H1 (cell line): ENCODE results near the gene MBD1. TPM values are rescaled to one million over a fixed set of nuclear protein-coding genes. Genes with fewer than 3 reads are reported as not detected.
A peak's percentile ranks its signal among the peaks of the same experiment; 100 is the strongest.

Experiments used
- CTCF ChIA-PET: fragments of 300-600 bp; sonication (Branson Sonifier 250); formaldehyde crosslinking; loops from one replicate; lab custom pipeline; 2021; ENCODE audit not compliant: partially characterized antibody; lab: Charles Lee
- POLR2A ChIA-PET: fragments of 300-600 bp; sonication (Branson Sonifier 250); formaldehyde crosslinking; loops from one replicate; lab custom pipeline; 2021; ENCODE audit warnings: inconsistent platforms; ENCODE audit not compliant: partially characterized antibody; lab: Charles Lee
- DNase-seq, 2 experiments: peaks; one replicate each; pipeline versions ENCODE4 v3.0.0 to v3.0.0-alpha.2; 2010 to 2022; ENCODE audit warnings: low spot score in 2 of 2, low read depth in 1 of 2, mixed read lengths in 1 of 2
- FAIRE-seq: peaks from 2 replicates; lab custom pipeline; 2011; peaks lifted over from hg19 to GRCh38; lab: Jason Lieb, UNC
- H2AFZ ChIP-seq: 2 replicates; pipeline ENCODE4 v1.8.1; 2012; ENCODE audit warnings: low read length, inconsistent platforms
- H2AK5ac ChIP-seq: 2 replicates; pipeline ENCODE4 v1.6.1; 2013; ENCODE audit warnings: low read depth, low read length
- H2BK120ac ChIP-seq: replicated peaks from 2 replicates; pipeline ENCODE3; 2013; ENCODE audit warnings: low read depth, low read length, inconsistent platforms
- H2BK12ac ChIP-seq: 2 replicates; pipeline ENCODE4 v1.6.1; 2013; ENCODE audit warnings: low read depth, low read length
- H2BK15ac ChIP-seq: 2 replicates; pipeline ENCODE4 v1.6.1; 2013; ENCODE audit warnings: low read length
- H2BK20ac ChIP-seq: 2 replicates; pipeline ENCODE4 v1.6.1; 2013; ENCODE audit warnings: low read length
- H2BK5ac ChIP-seq: 2 replicates; pipeline ENCODE4 v1.6.1; 2013; ENCODE audit warnings: low read depth, low read length
- H3K14ac ChIP-seq: 2 replicates; pipeline ENCODE4 v1.6.1; 2013; ENCODE audit warnings: inconsistent platforms; ENCODE audit not compliant: insufficient read length
- H3K18ac ChIP-seq: 2 replicates; pipeline ENCODE4 v1.6.1; 2013; ENCODE audit warnings: low read length; ENCODE audit errors: extremely low read depth
- H3K23ac ChIP-seq: 2 replicates; pipeline ENCODE4 v1.6.1; 2013; ENCODE audit warnings: inconsistent platforms; ENCODE audit not compliant: insufficient read length
- H3K23me2 ChIP-seq: 2 replicates; pipeline ENCODE4 v1.6.1; 2013; ENCODE audit warnings: low read depth, low read length
- H3K27ac ChIP-seq: 2 replicates; pipeline ENCODE4 v1.6.1; 2011; ENCODE audit warnings: low read depth, low read length, inconsistent platforms
- H3K27me3 ChIP-seq, 4 experiments: replicated peaks in 1 of 4; 1 replicate in 1 of 4; 2 replicates in 3 of 4; pipeline versions ENCODE4 v1.6.1 to v1.8.1; 2011 to 2013; ENCODE audit warnings: low read length in 3 of 4, mild to moderate bottlenecking in 3 of 4, inconsistent platforms in 2 of 4, mixed read lengths in 2 of 4, moderate library complexity in 1 of 4; ENCODE audit not compliant: control insufficient read depth in 3 of 4, insufficient read depth in 3 of 4; ENCODE audit errors: extremely low read depth in 1 of 4
- H3K36me3 ChIP-seq, 4 experiments: 2 replicates each; pipeline versions ENCODE4 v1.6.1 to v1.8.1; 2011 to 2013; ENCODE audit warnings: mild to moderate bottlenecking in 4 of 4, low read length in 3 of 4, moderate library complexity in 2 of 4, control low read depth in 1 of 4, inconsistent platforms in 1 of 4; ENCODE audit not compliant: insufficient read depth in 4 of 4, control insufficient read depth in 2 of 4
- H3K4ac ChIP-seq: replicated peaks from 2 replicates; pipeline ENCODE3; 2013; ENCODE audit warnings: low read length, low read depth, mixed read lengths, inconsistent platforms; ENCODE audit not compliant: insufficient read length
- H3K4me1 ChIP-seq, 4 experiments: replicated peaks in 1 of 4; 1 replicate in 1 of 4; 2 replicates in 3 of 4; pipeline versions ENCODE4 v1.6.1 to v1.8.1; 2011 to 2013; ENCODE audit warnings: low read length in 3 of 4, inconsistent platforms in 2 of 4, mixed read lengths in 1 of 4; ENCODE audit not compliant: insufficient read depth in 4 of 4, control insufficient read depth in 3 of 4
- H3K4me2 ChIP-seq, 2 experiments: 2 replicates each; pipeline versions ENCODE4 v1.6.1 to v1.8.1; 2011 to 2013; ENCODE audit warnings: low read depth in 2 of 2, low read length in 2 of 2, control low read depth in 1 of 2, inconsistent platforms in 1 of 2, mild to moderate bottlenecking in 1 of 2; ENCODE audit not compliant: insufficient read depth in 1 of 2
- H3K4me3 ChIP-seq, 4 experiments: fragments of 200-600, 300-600 bp in 1 of 4; sonication (generic), shearing (Covaris generic), sonication (Bioruptor Twin) in 1 of 4; 2 replicates each; pipeline versions ENCODE4 v1.5.1 to v1.8.1; 2011 to 2016; ENCODE audit warnings: low read length in 4 of 4, low read depth in 3 of 4, control low read depth in 2 of 4, inconsistent platforms in 2 of 4, mild to moderate bottlenecking in 2 of 4, mixed read lengths in 1 of 4, moderate library complexity in 1 of 4; ENCODE audit not compliant: insufficient read depth in 2 of 4; ENCODE audit errors: extremely low read depth in 1 of 4
- H3K56ac ChIP-seq: replicated peaks from 2 replicates; pipeline ENCODE3; 2013; ENCODE audit warnings: low read depth, mild to moderate bottlenecking, mixed read lengths, low read length, inconsistent platforms; ENCODE audit not compliant: insufficient read length
- H3K79me1 ChIP-seq: 2 replicates; pipeline ENCODE4 v1.6.1; 2013; ENCODE audit warnings: low read depth, low read length, control low read depth
- H3K79me2 ChIP-seq, 2 experiments: 2 replicates each; pipeline versions ENCODE4 v1.6.1 to v1.8.1; 2012 to 2013; ENCODE audit warnings: low read length in 2 of 2, mild to moderate bottlenecking in 2 of 2, inconsistent platforms in 1 of 2; ENCODE audit not compliant: insufficient read depth in 2 of 2, control insufficient read depth in 1 of 2
- H3K9ac ChIP-seq, 4 experiments: replicated peaks in 1 of 4; 1 replicate in 1 of 4; 2 replicates in 3 of 4; pipeline versions ENCODE4 v1.6.1 to v1.8.1; 2011 to 2013; ENCODE audit warnings: low read depth in 3 of 4, low read length in 3 of 4, control low read depth in 2 of 4, mild to moderate bottlenecking in 2 of 4, moderate library complexity in 2 of 4, inconsistent platforms in 1 of 4; ENCODE audit errors: extremely low read depth in 1 of 4
- H3K9me3 ChIP-seq, 2 experiments: 2 replicates each; pipeline versions ENCODE4 v1.6.1 to v1.8.1; 2012 to 2013; ENCODE audit warnings: mild to moderate bottlenecking in 2 of 2, moderate library complexity in 2 of 2, control low read depth in 1 of 2, inconsistent platforms in 1 of 2, low read depth in 1 of 2, low read length in 1 of 2, mixed read lengths in 1 of 2; ENCODE audit not compliant: insufficient read depth in 2 of 2
- H4K20me1 ChIP-seq, 2 experiments: replicated peaks in 1 of 2; 2 replicates each; pipeline versions ENCODE3 to v1.8.1; 2011 to 2013; ENCODE audit warnings: inconsistent platforms in 2 of 2, low read length in 2 of 2, mild to moderate bottlenecking in 1 of 2; ENCODE audit not compliant: insufficient read depth in 2 of 2, control insufficient read depth in 1 of 2
- H4K5ac ChIP-seq: 2 replicates; pipeline ENCODE4 v1.6.1; 2013; ENCODE audit warnings: low read length, low read depth, mixed read lengths, inconsistent platforms; ENCODE audit not compliant: insufficient read length
- H4K8ac ChIP-seq: 2 replicates; pipeline ENCODE4 v1.8.0; 2013; ENCODE audit warnings: mild to moderate bottlenecking, moderate library complexity, low read length, inconsistent platforms; ENCODE audit not compliant: insufficient read depth; ENCODE audit errors: extremely low read depth
- H4K91ac ChIP-seq: replicated peaks from 2 replicates; pipeline ENCODE3; 2013; ENCODE audit warnings: low read length, mixed read lengths, inconsistent platforms; ENCODE audit not compliant: insufficient read length
- BCL11A ChIP-seq, 2 experiments: IDR thresholded peaks; one replicate each; pipeline ENCODE4 v1.6.1; 2011; ENCODE audit warnings: low read depth in 2 of 2, low read length in 2 of 2, mild to moderate bottlenecking in 2 of 2
- CBX8 ChIP-seq: fragments of 300-800, 300-1000 bp; sonication (generic); IDR thresholded peaks from 2 replicates; pipeline ENCODE4 v1.7.1; 2016; ENCODE audit warnings: low read depth, low read length, borderline replicate concordance
- JUND ChIP-seq: IDR thresholded peaks from 2 replicates; pipeline ENCODE4 v1.6.1; 2011; ENCODE audit warnings: mild to moderate bottlenecking, improper control_type of control experiment, low read length
- RAD21 ChIP-seq, 2 experiments: IDR thresholded peaks in 1 of 2; conservative IDR thresholded peaks in 1 of 2; 2 replicates each; pipeline ENCODE4 v1.6.1; 2011; ENCODE audit warnings: low read depth in 2 of 2, low read length in 2 of 2, improper control_type of control experiment in 1 of 2, inconsistent platforms in 1 of 2, mild to moderate bottlenecking in 1 of 2, moderate library complexity in 1 of 2
- RFX5 ChIP-seq: IDR thresholded peaks from 2 replicates; pipeline ENCODE4 v1.6.1; 2011; ENCODE audit warnings: low read depth, low read length, improper control_type of control experiment, borderline replicate concordance
- SP4 ChIP-seq: IDR thresholded peaks from 2 replicates; pipeline ENCODE4 v1.6.1; 2012; ENCODE audit warnings: low read length, inconsistent platforms
- YY1 ChIP-seq: IDR thresholded peaks from 2 replicates; pipeline ENCODE4 v1.6.1; 2011; ENCODE audit warnings: low read depth, mild to moderate bottlenecking, low read length
- WGBS, 2 experiments: shearing (Covaris generic) in 1 of 2; methylation state at CpG; one replicate each; pipeline versions ENCODE4 v1.1.6 to v1.1.7; 2013 to 2015; ENCODE audit warnings: low lambda C conversion rate in 2 of 2, mixed read lengths in 2 of 2, inconsistent platforms in 1 of 2, low coverage in 1 of 2, missing lambda C conversion rate in 1 of 2; ENCODE audit not compliant: insufficient replicate concordance in 2 of 2, insufficient coverage in 1 of 2, insufficient read length in 1 of 2; ENCODE audit errors: extremely low coverage in 1 of 2, missing lambda C conversion rate in 1 of 2; 5-methylcytosine and 5-hydroxymethylcytosine counted together
- polyA plus RNA-seq, 7 experiments: library from polyadenylated mRNA; depleted of rRNA in 3 of 7; stranded (reverse) in 5 of 7; unstranded in 2 of 7; fragments of >200 nt in 5 of 7; fragments of 200-250 nt in 2 of 7; gene quantifications; 1 replicate in 5 of 7; 2 replicates in 1 of 7; 4 replicates in 1 of 7; pipeline versions ENCODE4 v1.2.1 to v1.2.3, GENCODE V29; 2011 to 2013; ENCODE audit warnings: missing spikeins in 2 of 7, mixed read lengths in 2 of 7
- total RNA-seq: library from RNA; stranded (reverse); fragmentation: NEBNext Ultra II Directional; extraction: Animal tissue kit (Norgen Biotek cat#: 25700); gene quantifications from 2 replicates; pipeline ENCODE4 v1.2.1, GENCODE V29; 2021

Gene MBD1
- total and polyA plus RNA-seq, 2 of the 8 experiments (the other 6 are each of a cell fraction or from before 2014, with no cell fraction given): 32.2 to 41.6 TPM

- peak overlapping the region; percentile 17 for H3K56ac ChIP-seq
- peak overlapping the region; percentile 93 to 97 (median 94) for H3K4me3 ChIP-seq
- H3K9ac ChIP-seq: peak overlapping the region; percentile 9 to 89 (median 64)
- POLR2A ChIA-PET: interaction anchor here (0.7 to 1.2 kb wide), 5 partner anchors 11 to 21 kb away, joined by 3 to 6 read pairs (median 4); no protein-coding TSS in a partner anchor
- peaks cover 6% of the 10 kb centered on the region; the same call in 1 of the 2 replicates for H3K79me1 ChIP-seq
- peaks cover 12% of the 10 kb centered on the region for H3K23me2 ChIP-seq
- H2BK15ac ChIP-seq: 0 out of 2 replicates have a peak overlapping the region, but pooled peaks have one; percentile 72
- peaks cover 2 to 9% of the 10 kb centered on the region in 2 experiments for H4K20me1 ChIP-seq
- H3K23ac ChIP-seq: no peak overlapping the region
- H3K4ac ChIP-seq: peak overlapping the region; percentile 24
- H4K5ac ChIP-seq: peak overlapping the region; percentile 91
- peak overlapping the region; percentile 74 for H3K27ac ChIP-seq
- CTCF ChIA-PET: interaction anchor here (0.8 to 3.2 kb wide), 7 partner anchors 12 to 149 kb away, joined by 3 to 16 read pairs (median 4); no protein-coding TSS in a partner anchor
- DNase-seq (no peak), FAIRE-seq (no peak)
- H2BK20ac ChIP-seq: no peak overlapping the region
- H3K4me1 ChIP-seq: peaks cover 0 to 8% (median 3%) of the 10 kb centered on the region in 4 experiments; a peak in 4 of 7 replicates
- H2BK120ac ChIP-seq: no peak overlapping the region
- H3K4me2 ChIP-seq: peak overlapping the region; percentile 91 to 97
- peak overlapping the region; percentile 94 for H4K91ac ChIP-seq
- H3K9me3 ChIP-seq: no peaks in the 10 kb centered on the region
- H3K36me3 ChIP-seq: peaks cover 12 to 38% (median 34%) of the 10 kb centered on the region in 4 experiments
- 8% methylated on average over 16 of the region's 16 CpGs; no CpG with 5 or more reads in 1 of the 2 experiments for WGBS, 2 experiments
- no peaks in the 10 kb centered on the region for H3K27me3 ChIP-seq
- peak overlapping the region; percentile 97 for H3K18ac ChIP-seq
- 0 out of 2 replicates have a peak overlapping the region, but pooled peaks have one; percentile 4 for H2AK5ac ChIP-seq
- peak overlapping the region; percentile 68; the same call in 1 of the 2 replicates for H2BK12ac ChIP-seq
- H2BK5ac ChIP-seq: peak overlapping the region; percentile 92; the same call in 1 of the 2 replicates
- peak overlapping the region; percentile 92 for H2AFZ ChIP-seq
- peak overlapping the region; percentile 73 for H4K8ac ChIP-seq
- H3K14ac ChIP-seq: no peak overlapping the region
- H3K79me2 ChIP-seq: peaks cover 0 to 23% of the 10 kb centered on the region in 2 experiments; a peak in 2 of 4 replicates
- TF ChIP-seq RFX5: no peak
- TF ChIP-seq BCL11A (IDR thresholded peaks at IDR 0.05; ENCODE audit: low read depth in 2 of 2, low read length in 2 of 2): no peak
- no peak for TF ChIP-seq SP4
- TF ChIP-seq RAD21 (IDR thresholded peaks at IDR 0.05 in 1 of 2, conservative IDR thresholded peaks at IDR 0.05 in 1 of 2; ENCODE audit: low read depth in 2 of 2, low read length in 2 of 2): no peak
- TF ChIP-seq YY1: peak; percentile 14; the same call in 1 of the 2 replicates
- TF ChIP-seq CBX8: no peak
- TF ChIP-seq JUND: no peak
Measured at GRCh38 chr18:50280707-50281294, 522 bp downstream of the MBD1 start.
